Mesendoderm (in vitro differentiated cells): ENCODE results near the gene B4GALNT3.
A peak's percentile ranks its signal among the peaks of the same experiment; 100 is the strongest.

ENCODE experiments used
- DNase-seq: peaks from one replicate; pipeline ENCODE4 v3.0.0; 2013
- H2AK5ac ChIP-seq: 2 replicates; pipeline ENCODE4 v1.6.1; 2013; ENCODE audit warnings: low read length, inconsistent platforms
- H2BK120ac ChIP-seq: 2 replicates; pipeline ENCODE4 v1.6.1; 2013; ENCODE audit warnings: low read depth, mild to moderate bottlenecking, low read length, moderate library complexity, mixed read lengths
- H2BK15ac ChIP-seq: replicated peaks from 2 replicates; pipeline ENCODE4 v1.6.1; 2013; ENCODE audit warnings: low read depth, mild to moderate bottlenecking, moderate library complexity
- H2BK5ac ChIP-seq: 2 replicates; pipeline ENCODE4 v1.6.1; 2013; ENCODE audit warnings: low read length, inconsistent platforms
- H3K18ac ChIP-seq: 2 replicates; pipeline ENCODE4 v1.6.1; 2013; ENCODE audit warnings: mild to moderate bottlenecking, low read length, mixed read lengths
- H3K23ac ChIP-seq: one replicate; pipeline ENCODE4 v1.6.1; 2013; ENCODE audit warnings: low read length
- H3K27ac ChIP-seq: 2 replicates; pipeline ENCODE4 v1.5.1; 2013; ENCODE audit warnings: low read depth, mild to moderate bottlenecking, inconsistent platforms, low read length, moderate library complexity
- H3K27me3 ChIP-seq: 2 replicates; pipeline ENCODE4 v1.6.1; 2013; ENCODE audit warnings: low read length, control low read depth, mild to moderate bottlenecking, inconsistent platforms; ENCODE audit not compliant: insufficient read depth, poor library complexity
- H3K36me3 ChIP-seq: 2 replicates; pipeline ENCODE4 v1.6.1; 2013; ENCODE audit warnings: low read length, inconsistent platforms; ENCODE audit not compliant: control insufficient read depth, insufficient read depth
- H3K4ac ChIP-seq: one replicate; pipeline ENCODE4 v1.6.1; 2013; ENCODE audit warnings: low read depth, mild to moderate bottlenecking, low read length, moderate library complexity
- H3K4me1 ChIP-seq: 2 replicates; pipeline ENCODE4 v1.6.1; 2013; ENCODE audit warnings: low read depth, low read length, inconsistent platforms; ENCODE audit not compliant: control insufficient read depth
- H3K4me2 ChIP-seq: 2 replicates; pipeline ENCODE4 v1.6.1; 2013; ENCODE audit warnings: low read length
- H3K4me3 ChIP-seq: 2 replicates; pipeline ENCODE4 v1.5.1; 2013; ENCODE audit warnings: mild to moderate bottlenecking, low read length
- H3K56ac ChIP-seq: one replicate; pipeline ENCODE4 v1.6.1; 2013; ENCODE audit warnings: low read length
- H3K79me1 ChIP-seq: 2 replicates; pipeline ENCODE4 v1.6.1; 2013; ENCODE audit warnings: low read length, inconsistent platforms
- H3K79me2 ChIP-seq: 2 replicates; pipeline ENCODE4 v1.6.1; 2013; ENCODE audit warnings: mild to moderate bottlenecking, low read length; ENCODE audit not compliant: control insufficient read depth, insufficient read depth
- H3K9ac ChIP-seq: 2 replicates; pipeline ENCODE4 v1.6.1; 2013; ENCODE audit warnings: low read length, inconsistent platforms
- H4K5ac ChIP-seq: one replicate; pipeline ENCODE4 v1.6.1; 2013; ENCODE audit warnings: low read length
- H4K8ac ChIP-seq: one replicate; pipeline ENCODE4 v1.6.1; 2013; ENCODE audit warnings: low read depth, mild to moderate bottlenecking, control low read depth, low read length, moderate library complexity
- WGBS: extraction: QIAGEN DNeasy Blood & Tissue Kit; methylation state at CpG from one replicate; pipeline ENCODE4 v1.1.7; 2013; ENCODE audit warnings: low lambda C conversion rate, missing lambda C conversion rate; ENCODE audit not compliant: insufficient coverage; ENCODE audit errors: extremely low coverage; 5-methylcytosine and 5-hydroxymethylcytosine counted together

The B4GALNT3 gene

GRCh38 chr12:496736-497135 is 37.0 kb downstream of the B4GALNT3 start:
- no peak overlapping the region for H3K4me2 ChIP-seq
- H3K4me1 ChIP-seq, result peaks cover 1% of the 10 kb centered on the region
- H3K36me3 ChIP-seq, result no peaks in the 10 kb centered on the region
- no peaks in the 10 kb centered on the region for H3K79me1 ChIP-seq
- H2BK5ac ChIP-seq, result no peak overlapping the region
- H3K18ac ChIP-seq, result no peak overlapping the region
- H3K27me3 ChIP-seq, result no peaks in the 10 kb centered on the region
- no peak overlapping the region for H3K23ac ChIP-seq
- H3K9ac ChIP-seq, result no peak overlapping the region
- H3K79me2 ChIP-seq, result no peaks in the 10 kb centered on the region
- H3K27ac ChIP-seq, result no peak overlapping the region
- H3K4me3 ChIP-seq, result no peak overlapping the region
- H3K4ac ChIP-seq, result no peak overlapping the region
- H2AK5ac ChIP-seq, result no peak overlapping the region
- DNase-seq, result no peak
- H4K8ac ChIP-seq, result no peak overlapping the region
- WGBS, result no CpG with 5 or more reads among the region's 11 CpGs
- H3K56ac ChIP-seq, result no peak overlapping the region
- H4K5ac ChIP-seq, result no peak overlapping the region
- no peak overlapping the region for H2BK120ac ChIP-seq
- no peak overlapping the region for H2BK15ac ChIP-seq

- Histone ChIP-seq H3K18ac (no peak overlapping the region), H3K27ac (no peak overlapping the region), H3K79me2 (no peaks in the 10 kb centered on the region), H3K4ac (no peak overlapping the region), H3K79me1 (no peaks in the 10 kb centered on the region), H3K56ac (no peak overlapping the region), H2AK5ac (no peak overlapping the region), H2BK120ac (no peak overlapping the region), H2BK5ac (no peak overlapping the region), H2BK15ac (no peak overlapping the region), H3K23ac (no peak overlapping the region), H4K5ac (no peak overlapping the region), H3K4me3 (no peak overlapping the region), H3K9ac (no peak overlapping the region), H3K27me3 (no peaks in the 10 kb centered on the region), H4K8ac (no peak overlapping the region), H3K4me1 (peaks cover 4% of the 10 kb centered on the region), H3K4me2 (no peak overlapping the region), H3K36me3 (no peaks in the 10 kb centered on the region)
- no peak for DNase-seq
- WGBS, result no CpG with 5 or more reads among the region's 9 CpGs
These were observed 37.9 kb downstream of the B4GALNT3 start for GRCh38 chr12:497501-498160.

GRCh38 chr12:499837-500458 is 40.2 kb downstream of the B4GALNT3 start:
- Histone ChIP-seq H3K36me3 (no peaks in the 10 kb centered on the region), H2BK120ac (no peak overlapping the region), H3K4ac (no peak overlapping the region), H3K4me1 (peaks cover 10% of the 10 kb centered on the region), H2AK5ac (no peak overlapping the region), H3K23ac (no peak overlapping the region), H2BK15ac (no peak overlapping the region), H4K5ac (no peak overlapping the region), H3K4me3 (no peak overlapping the region), H3K79me2 (no peaks in the 10 kb centered on the region), H3K79me1 (no peaks in the 10 kb centered on the region), H3K9ac (no peak overlapping the region), H3K27me3 (no peaks in the 10 kb centered on the region), H3K4me2 (no peak overlapping the region), H3K18ac (no peak overlapping the region), H2BK5ac (no peak overlapping the region), H3K27ac (no peak overlapping the region), H4K8ac (no peak overlapping the region), H3K56ac (no peak overlapping the region)
- no peak for DNase-seq
- no CpG with 5 or more reads among the region's 8 CpGs for WGBS

GRCh38 chr12:501722-502447 is 42.1 kb downstream of the B4GALNT3 start:
- Histone ChIP-seq H3K36me3 (no peaks in the 10 kb centered on the region), H2BK120ac (no peak overlapping the region), H3K23ac (no peak overlapping the region), H4K8ac (no peak overlapping the region), H3K9ac (no peak overlapping the region), H3K79me1 (no peaks in the 10 kb centered on the region), H3K27me3 (no peaks in the 10 kb centered on the region), H2BK5ac (no peak overlapping the region), H3K4me2 (no peak overlapping the region), H3K56ac (no peak overlapping the region), H3K27ac (peak overlapping the region; percentile 6), H3K18ac (no peak overlapping the region), H3K4me1 (peaks cover 10% of the 10 kb centered on the region), H3K4ac (no peak overlapping the region), H4K5ac (no peak overlapping the region), H2AK5ac (peak overlapping the region; percentile 11), H2BK15ac (no peak overlapping the region), H3K79me2 (no peaks in the 10 kb centered on the region), H3K4me3 (no peak overlapping the region)
- DNase-seq, result peak; percentile 24
- WGBS, result no CpG with 5 or more reads among the region's 14 CpGs

GRCh38 chr12:503111-503761 is 43.5 kb downstream of the B4GALNT3 start:
- H3K18ac ChIP-seq, result no peak overlapping the region
- no peak overlapping the region for H3K27ac ChIP-seq
- no CpG with 5 or more reads among the region's 7 CpGs for WGBS
- H3K36me3 ChIP-seq, result no peaks in the 10 kb centered on the region
- no peak overlapping the region for H2AK5ac ChIP-seq
- no peak overlapping the region for H3K4me2 ChIP-seq
- H3K4ac ChIP-seq, result no peak overlapping the region
- H3K27me3 ChIP-seq, result no peaks in the 10 kb centered on the region
- H3K79me1 ChIP-seq, result no peaks in the 10 kb centered on the region
- H4K8ac ChIP-seq, result no peak overlapping the region
- no peak overlapping the region for H4K5ac ChIP-seq
- H2BK15ac ChIP-seq, result no peak overlapping the region
- no peak overlapping the region for H3K9ac ChIP-seq
- peak; percentile 35 for DNase-seq
- no peak overlapping the region for H3K23ac ChIP-seq
- H3K79me2 ChIP-seq, result no peaks in the 10 kb centered on the region
- no peak overlapping the region for H3K56ac ChIP-seq
- H3K4me3 ChIP-seq, result no peak overlapping the region
- H2BK5ac ChIP-seq, result no peak overlapping the region
- peaks cover 10% of the 10 kb centered on the region for H3K4me1 ChIP-seq
- no peak overlapping the region for H2BK120ac ChIP-seq
